ENCODE measurements around the gene SLC30A4.
"Not testable (repeated sequence)": the region's sequence is repeated elsewhere in the genome, so short reads cannot be mapped to it uniquely, and the experiment has no call there.

Gene SLC30A4

GRCh38 chr15:45536934-45537333 is 14.4 kb upstream of the SLC30A4 start:
- no peak for DNase-seq (ENCODE audit: low read depth)
- in situ Hi-C loops (cut with HindIII; ENCODE audit: low sequenced_read_pairs): no loop called here
- TF ChIP-seq CTCF (IDR thresholded peaks at IDR 0.05; ENCODE audit: low read depth, low read length, missing control alignments): no peak

GRCh38 chr15:45535486-45536042 is 13.0 kb upstream of the SLC30A4 start:
- H3K4me3 ChIP-seq (ENCODE audit: low read depth, low read length): no peak overlapping the region
- TF ChIP-seq CTCF (IDR thresholded peaks at IDR 0.05; ENCODE audit: low read depth, low read length, missing control alignments): no peak
- in situ Hi-C loops (cut with HindIII; ENCODE audit: low sequenced_read_pairs): no loop called here
- no peak for DNase-seq (ENCODE audit: low read depth)

More at GRCh38 chr15:45536934-45537333, 14.4 kb upstream of the SLC30A4 start:
- no peak overlapping the region for H3K4me3 ChIP-seq (ENCODE audit: low read depth, low read length)

GRCh38 chr15:45534821-45535220 is 12.3 kb upstream of the SLC30A4 start:
- TF ChIP-seq CTCF (IDR thresholded peaks at IDR 0.05; ENCODE audit: low read depth, low read length, missing control alignments): no peak
- DNase-seq (ENCODE audit: low read depth): no peak
- no peak overlapping the region for H3K4me3 ChIP-seq (ENCODE audit: low read depth, low read length)
- in situ Hi-C loops (cut with HindIII; ENCODE audit: low sequenced_read_pairs): no loop called here

GRCh38 chr15:45532892-45533291 is 10.3 kb upstream of the SLC30A4 start:
- DNase-seq (ENCODE audit: low read depth); H3K4me3 ChIP-seq (ENCODE audit: low read depth, low read length); in situ Hi-C loops (cut with HindIII; ENCODE audit: low sequenced_read_pairs): not testable (repeated sequence)

GRCh38 chr15:45529613-45530012 is 7.1 kb upstream of the SLC30A4 start:
- in situ Hi-C loops (cut with HindIII; ENCODE audit: low sequenced_read_pairs): loop anchor here (5.0 kb wide), 1 partner anchor 58 kb away; the partner anchor contains the start of gene BLOC1S6
- no peak for DNase-seq (ENCODE audit: low read depth)

GRCh38 chr15:45527086-45527485 is 4.5 kb upstream of the SLC30A4 start:
- in situ Hi-C loops (cut with HindIII; ENCODE audit: low sequenced_read_pairs): loop anchor here (5.0 kb wide), 1 partner anchor 60 kb away; the partner anchor contains the start of gene BLOC1S6
- no peak for TF ChIP-seq CTCF (IDR thresholded peaks at IDR 0.05; ENCODE audit: low read depth, low read length, missing control alignments)
- no peak overlapping the region for H3K4me3 ChIP-seq (ENCODE audit: low read depth, low read length)
- DNase-seq (ENCODE audit: low read depth): no peak

More at GRCh38 chr15:45529613-45530012, 7.1 kb upstream of the SLC30A4 start:
- TF ChIP-seq CTCF (IDR thresholded peaks at IDR 0.05; ENCODE audit: low read depth, low read length, missing control alignments): no peak
- H3K4me3 ChIP-seq (ENCODE audit: low read depth, low read length): no peak overlapping the region

- TF ChIP-seq CTCF (IDR thresholded peaks at IDR 0.05; ENCODE audit: low read depth, low read length, missing control alignments): no peak
- DNase-seq (ENCODE audit: low read depth): no peak
- in situ Hi-C loops (cut with HindIII; ENCODE audit: low sequenced_read_pairs): no loop called here
- H3K4me3 ChIP-seq (ENCODE audit: low read depth, low read length): peak overlapping the region; percentile 72
Observed at GRCh38 chr15:45523166-45523460, 558 bp upstream of the SLC30A4 start.
